Epithelial cell of esophagus (primary cell): ENCODE measurements around the gene FNDC3B.

Experiments
- DNase-seq: peaks from one replicate; pipeline ENCODE4 v3.0.0; 2010; ENCODE audit warnings: low read depth
- H3K4me3 ChIP-seq: 2 replicates; pipeline ENCODE4 v1.5.1; 2011; ENCODE audit warnings: mild to moderate bottlenecking, low read length, control low read depth
- TF ChIP-seq, protein P1 (sequence below): IDR thresholded peaks from 2 replicates; pipeline ENCODE4 v1.5.1; 2011; ENCODE audit warnings: low read depth, mild to moderate bottlenecking, low read length, control low read depth, inconsistent platforms; ENCODE audit not compliant: insufficient read depth; ENCODE audit errors: missing control alignments

Gene FNDC3B

DNA sequence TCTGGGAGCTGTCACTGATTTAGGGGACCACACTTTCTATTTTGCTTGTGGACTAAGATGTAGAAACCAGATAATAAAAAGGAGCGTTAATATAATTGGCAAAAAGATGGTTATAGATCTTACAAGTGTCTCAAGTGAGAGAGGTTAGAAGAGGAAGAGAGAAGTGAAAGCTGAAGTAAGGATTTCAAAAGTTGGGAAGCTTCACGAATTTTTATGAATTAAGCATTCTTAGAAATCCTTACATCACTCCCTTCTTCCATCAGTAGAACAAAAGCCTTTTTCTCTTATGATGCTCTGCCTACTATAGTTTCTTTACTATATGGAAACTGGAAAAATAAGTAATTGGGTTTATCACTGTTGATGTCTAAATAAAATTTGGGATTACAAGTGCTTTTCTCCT lies 146.5 kb downstream of the FNDC3B start:
- TF ChIP-seq, protein P1, sequence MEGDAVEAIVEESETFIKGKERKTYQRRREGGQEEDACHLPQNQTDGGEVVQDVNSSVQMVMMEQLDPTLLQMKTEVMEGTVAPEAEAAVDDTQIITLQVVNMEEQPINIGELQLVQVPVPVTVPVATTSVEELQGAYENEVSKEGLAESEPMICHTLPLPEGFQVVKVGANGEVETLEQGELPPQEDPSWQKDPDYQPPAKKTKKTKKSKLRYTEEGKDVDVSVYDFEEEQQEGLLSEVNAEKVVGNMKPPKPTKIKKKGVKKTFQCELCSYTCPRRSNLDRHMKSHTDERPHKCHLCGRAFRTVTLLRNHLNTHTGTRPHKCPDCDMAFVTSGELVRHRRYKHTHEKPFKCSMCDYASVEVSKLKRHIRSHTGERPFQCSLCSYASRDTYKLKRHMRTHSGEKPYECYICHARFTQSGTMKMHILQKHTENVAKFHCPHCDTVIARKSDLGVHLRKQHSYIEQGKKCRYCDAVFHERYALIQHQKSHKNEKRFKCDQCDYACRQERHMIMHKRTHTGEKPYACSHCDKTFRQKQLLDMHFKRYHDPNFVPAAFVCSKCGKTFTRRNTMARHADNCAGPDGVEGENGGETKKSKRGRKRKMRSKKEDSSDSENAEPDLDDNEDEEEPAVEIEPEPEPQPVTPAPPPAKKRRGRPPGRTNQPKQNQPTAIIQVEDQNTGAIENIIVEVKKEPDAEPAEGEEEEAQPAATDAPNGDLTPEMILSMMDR = no peak
- no peak for DNase-seq
- H3K4me3 ChIP-seq = no peak overlapping the region

DNA sequence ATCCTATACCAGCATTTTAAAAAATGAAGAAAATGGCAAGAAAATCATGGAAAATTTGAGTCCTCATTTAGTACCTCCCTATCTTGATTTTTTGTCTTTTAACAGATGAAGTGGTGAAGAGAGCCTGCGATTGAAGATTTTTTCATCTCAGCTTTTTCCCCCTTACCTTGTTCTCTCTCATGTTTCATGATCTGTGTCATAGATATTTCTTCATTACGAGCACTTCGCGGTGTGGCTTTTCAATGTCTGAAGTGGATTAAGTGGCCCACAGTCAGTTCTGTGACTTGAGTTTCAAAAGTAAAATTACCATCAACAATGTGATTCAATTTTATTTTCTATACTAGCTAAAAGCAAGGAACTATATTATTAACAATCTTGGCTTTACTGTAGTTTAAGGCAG lies 147.2 kb downstream of the FNDC3B start:
- TF ChIP-seq, protein P1 = no peak
- no peak for DNase-seq
- H3K4me3 ChIP-seq = no peak overlapping the region

DNA sequence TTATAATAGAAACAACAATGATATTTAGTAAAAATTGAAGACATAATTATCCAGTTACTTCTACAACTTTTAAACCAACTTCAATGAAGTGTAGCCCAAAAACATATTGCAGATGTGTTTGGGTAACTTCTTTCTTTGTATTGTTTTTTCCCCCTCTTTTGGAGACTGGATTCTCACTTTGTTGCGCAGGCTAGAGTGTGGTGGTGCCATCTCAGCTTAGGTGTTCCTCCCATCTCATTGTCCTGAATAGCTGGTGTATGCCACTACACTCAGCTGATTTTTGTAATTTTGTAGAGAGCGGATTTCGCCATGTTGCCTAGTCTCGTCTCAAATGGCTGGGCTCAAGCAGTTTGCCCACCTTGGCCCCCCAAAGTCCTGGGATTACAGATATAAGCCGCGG lies 148.1 kb downstream of the FNDC3B start:
- TF ChIP-seq, protein P1 = no peak
- H3K4me3 ChIP-seq = no peak overlapping the region
- no peak for DNase-seq

DNA sequence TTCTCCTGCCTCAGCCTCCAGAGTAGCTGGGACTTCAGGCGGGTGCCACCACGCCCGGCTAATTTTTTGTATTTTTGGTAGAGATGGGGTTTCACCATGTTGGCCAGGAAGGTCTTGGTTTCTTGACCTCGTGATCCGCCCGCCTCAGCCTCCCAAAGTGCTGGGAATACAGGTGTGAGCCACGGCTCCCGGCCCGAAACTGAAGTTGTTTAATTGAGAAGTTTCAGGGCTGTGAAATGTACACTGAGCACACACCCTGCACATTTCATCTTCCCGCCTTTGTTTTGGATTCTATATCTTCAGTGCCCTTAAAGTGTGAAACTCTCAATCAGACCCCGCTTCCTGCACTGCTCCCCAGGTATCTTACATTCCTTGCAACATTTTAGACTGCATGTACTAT lies 149.1 kb downstream of the FNDC3B start:
- no peak for DNase-seq
- TF ChIP-seq, protein P1 = no peak
- no peak overlapping the region for H3K4me3 ChIP-seq

DNA sequence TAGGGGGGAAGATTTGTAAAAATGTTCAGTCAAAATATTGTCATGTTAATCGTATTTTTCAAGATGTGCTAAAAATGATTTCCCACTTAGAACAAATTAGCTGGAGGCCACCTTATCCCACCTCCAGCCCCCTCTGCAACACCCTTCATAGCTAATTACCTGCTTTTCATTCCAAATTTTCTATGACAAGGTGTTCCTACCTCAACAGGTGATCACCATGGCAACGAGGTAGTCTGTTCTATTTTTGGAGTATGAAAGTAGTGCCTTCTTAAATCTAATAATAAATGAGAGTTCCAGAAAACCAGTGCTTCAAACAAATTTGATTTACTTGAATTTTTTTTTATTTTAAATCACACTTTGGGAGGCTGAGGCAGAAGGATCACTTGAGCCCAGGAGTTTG lies 149.8 kb downstream of the FNDC3B start:
- TF ChIP-seq, protein P1 = no peak
- no peak for DNase-seq
- H3K4me3 ChIP-seq = no peak overlapping the region

DNA sequence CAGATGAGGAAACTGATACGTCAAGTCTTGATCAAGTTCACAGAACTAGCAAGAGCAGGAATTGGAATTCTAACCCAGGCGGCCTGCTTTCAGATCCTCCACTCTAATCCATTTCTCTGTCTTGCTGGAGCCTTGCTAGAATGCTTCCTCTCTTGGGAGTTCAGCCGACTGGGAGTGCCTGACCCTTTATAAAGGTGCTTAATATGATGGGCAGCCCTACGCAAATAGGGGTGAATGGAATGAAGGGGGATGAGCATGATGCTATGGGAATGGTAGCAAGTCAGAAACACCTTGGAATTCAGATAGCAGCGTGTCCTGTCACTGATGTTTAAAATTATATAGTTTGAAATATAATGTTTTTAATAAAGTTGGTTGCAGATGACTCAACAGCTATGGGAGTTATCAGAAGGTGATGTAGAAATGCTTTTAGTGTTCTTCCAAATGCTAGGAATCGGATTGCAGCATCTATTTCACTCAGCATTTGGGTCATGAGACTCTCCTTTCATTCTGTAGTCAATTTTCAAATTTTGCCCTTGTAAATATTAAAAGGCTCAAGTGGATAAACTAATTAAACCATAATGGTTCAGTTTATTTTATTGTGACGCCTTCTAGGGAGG lies 150.7 kb downstream of the FNDC3B start:
- no peak for DNase-seq
- TF ChIP-seq, protein P1 = no peak
- H3K4me3 ChIP-seq = no peak overlapping the region

DNA sequence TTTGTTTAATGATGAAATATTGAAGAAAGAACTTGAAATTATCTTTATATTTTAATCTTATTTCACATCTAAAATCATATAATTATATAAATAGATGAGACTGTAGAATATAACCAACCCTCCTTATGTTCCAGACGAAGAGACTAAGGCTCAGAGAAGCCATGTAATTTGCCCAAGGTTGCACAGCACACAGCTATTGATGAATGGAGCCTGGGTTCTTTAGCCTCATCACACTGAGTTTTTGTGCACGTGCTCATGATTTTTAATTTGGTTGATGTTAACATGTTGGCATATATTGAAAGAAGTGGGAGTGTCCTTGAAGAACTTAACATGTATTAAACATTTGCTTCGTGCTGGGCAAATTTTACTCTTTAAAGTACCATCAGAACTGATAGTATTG lies 151.6 kb downstream of the FNDC3B start:
- TF ChIP-seq, protein P1 = no peak
- H3K4me3 ChIP-seq = no peak overlapping the region
- DNase-seq = no peak
